GM10266 (cell line): Measurements from ENCODE around the gene CD28.

Experiments used
- DNase-seq: peaks from one replicate; pipeline ENCODE4 v3.0.0; 2012; ENCODE audit errors: extremely low spot score
- TF ChIP-seq, protein P1 (sequence below): IDR thresholded peaks from 2 replicates; pipeline ENCODE4 v1.5.1; 2012; ENCODE audit warnings: mild to moderate bottlenecking, low read depth; ENCODE audit not compliant: control insufficient read depth, insufficient read depth; ENCODE audit errors: missing control alignments

CD28 gene

DNA sequence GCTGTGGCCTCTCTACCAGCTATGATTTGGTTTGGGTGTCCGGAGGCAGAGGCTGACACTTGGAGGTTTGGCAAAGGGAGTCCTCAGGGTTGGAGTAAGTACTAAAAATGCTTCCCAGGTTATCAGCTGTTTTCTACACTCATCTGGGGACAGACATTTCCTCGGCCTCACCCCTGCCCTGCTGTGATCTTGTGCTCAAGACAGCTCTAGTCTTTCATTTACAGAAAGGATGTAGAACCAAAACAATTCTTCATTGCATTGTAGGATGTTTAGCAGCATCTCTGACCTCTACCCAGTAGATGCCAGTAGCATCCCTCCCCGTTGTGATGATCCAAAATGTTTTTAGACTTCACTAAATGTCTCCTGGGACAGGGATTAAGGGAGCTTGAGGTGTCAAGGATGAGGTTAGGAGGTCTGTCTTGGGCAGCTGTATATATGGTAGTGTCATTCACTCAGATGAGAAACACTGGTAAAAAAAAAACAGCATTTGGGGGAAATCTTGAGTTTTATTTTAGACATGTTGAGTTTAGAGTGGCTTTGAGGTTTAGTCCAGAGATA is 26.6 kb downstream of the CD28 start:
- TF ChIP-seq, protein P1, sequence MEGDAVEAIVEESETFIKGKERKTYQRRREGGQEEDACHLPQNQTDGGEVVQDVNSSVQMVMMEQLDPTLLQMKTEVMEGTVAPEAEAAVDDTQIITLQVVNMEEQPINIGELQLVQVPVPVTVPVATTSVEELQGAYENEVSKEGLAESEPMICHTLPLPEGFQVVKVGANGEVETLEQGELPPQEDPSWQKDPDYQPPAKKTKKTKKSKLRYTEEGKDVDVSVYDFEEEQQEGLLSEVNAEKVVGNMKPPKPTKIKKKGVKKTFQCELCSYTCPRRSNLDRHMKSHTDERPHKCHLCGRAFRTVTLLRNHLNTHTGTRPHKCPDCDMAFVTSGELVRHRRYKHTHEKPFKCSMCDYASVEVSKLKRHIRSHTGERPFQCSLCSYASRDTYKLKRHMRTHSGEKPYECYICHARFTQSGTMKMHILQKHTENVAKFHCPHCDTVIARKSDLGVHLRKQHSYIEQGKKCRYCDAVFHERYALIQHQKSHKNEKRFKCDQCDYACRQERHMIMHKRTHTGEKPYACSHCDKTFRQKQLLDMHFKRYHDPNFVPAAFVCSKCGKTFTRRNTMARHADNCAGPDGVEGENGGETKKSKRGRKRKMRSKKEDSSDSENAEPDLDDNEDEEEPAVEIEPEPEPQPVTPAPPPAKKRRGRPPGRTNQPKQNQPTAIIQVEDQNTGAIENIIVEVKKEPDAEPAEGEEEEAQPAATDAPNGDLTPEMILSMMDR = no peak

DNA sequence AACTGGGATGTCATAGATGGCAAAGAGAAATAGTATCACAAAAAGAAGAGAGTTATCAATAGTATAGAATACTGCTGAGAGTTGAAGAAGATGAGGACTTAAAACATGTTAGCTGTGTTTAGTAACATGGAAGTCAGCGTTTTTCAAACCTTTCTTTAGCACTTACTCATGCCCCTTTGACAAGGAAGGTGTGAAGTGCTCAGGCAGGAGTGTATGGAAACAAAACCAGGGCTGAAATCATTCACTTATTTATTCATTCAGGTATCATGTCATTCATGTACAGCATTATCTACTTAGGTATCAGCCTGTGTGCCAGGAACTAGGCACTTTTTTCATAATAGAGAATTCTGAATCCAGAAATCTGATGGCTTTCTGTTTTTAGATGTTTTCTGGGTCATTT is 27.2 kb downstream of the CD28 start:
- TF ChIP-seq, protein P1 = no peak
- DNase-seq = no peak

More for the DNA sequence above, 26.6 kb downstream of the CD28 start:
- no peak for DNase-seq

- no peak for DNase-seq
- TF ChIP-seq, protein P1 = no peak
Measured at GRCh38 chr2:203734276-203734983, 28.0 kb downstream of the CD28 start.

DNA sequence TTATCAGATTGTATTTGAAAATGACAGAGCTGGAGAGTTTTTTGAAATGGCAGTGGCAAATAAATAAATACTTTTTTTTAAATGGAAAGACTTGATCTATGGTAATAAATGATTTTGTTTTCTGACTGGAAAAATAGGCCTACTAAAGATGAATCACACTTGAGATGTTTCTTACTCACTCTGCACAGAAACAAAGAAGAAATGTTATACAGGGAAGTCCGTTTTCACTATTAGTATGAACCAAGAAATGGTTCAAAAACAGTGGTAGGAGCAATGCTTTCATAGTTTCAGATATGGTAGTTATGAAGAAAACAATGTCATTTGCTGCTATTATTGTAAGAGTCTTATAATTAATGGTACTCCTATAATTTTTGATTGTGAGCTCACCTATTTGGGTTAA is 30.9 kb downstream of the CD28 start:
- TF ChIP-seq, protein P1 = no peak
- DNase-seq = no peak

DNA sequence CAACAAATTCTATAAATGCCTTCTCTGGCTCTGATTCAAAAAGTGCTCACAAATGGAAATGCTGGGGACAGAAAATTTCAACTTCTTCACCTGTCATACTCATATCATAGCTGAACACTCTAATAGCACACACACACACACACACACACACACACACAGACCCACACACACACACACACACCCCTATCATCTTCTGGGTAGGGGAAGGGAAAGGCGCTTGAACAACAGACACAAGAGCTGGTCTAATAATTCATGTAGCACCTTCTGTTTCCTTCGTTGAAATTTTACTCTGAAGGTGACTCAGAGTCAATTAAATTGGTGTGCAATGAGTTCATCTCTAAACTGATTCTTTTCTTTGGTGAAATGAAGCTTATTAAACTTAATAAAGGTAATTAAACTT is 32.9 kb downstream of the CD28 start:
- no peak for DNase-seq
- TF ChIP-seq, protein P1 = no peak

- TF ChIP-seq, protein P1 = no peak
- no peak for DNase-seq
Measured at GRCh38 chr2:203740871-203741281, 34.4 kb downstream of the CD28 start.

GRCh38 chr2:203741566-203741965 is 35.1 kb downstream of the CD28 start:
- TF ChIP-seq, protein P1 = no peak
- no peak for DNase-seq
